Measurements from ENCODE around the gene AP1AR. TPM values are rescaled to one million over a fixed set of nuclear protein-coding genes. Genes with fewer than 3 reads are reported as not detected.

Gene AP1AR
- total RNA-seq, 1 experiment from 2014 or later, result 27.6 TPM

DNA sequence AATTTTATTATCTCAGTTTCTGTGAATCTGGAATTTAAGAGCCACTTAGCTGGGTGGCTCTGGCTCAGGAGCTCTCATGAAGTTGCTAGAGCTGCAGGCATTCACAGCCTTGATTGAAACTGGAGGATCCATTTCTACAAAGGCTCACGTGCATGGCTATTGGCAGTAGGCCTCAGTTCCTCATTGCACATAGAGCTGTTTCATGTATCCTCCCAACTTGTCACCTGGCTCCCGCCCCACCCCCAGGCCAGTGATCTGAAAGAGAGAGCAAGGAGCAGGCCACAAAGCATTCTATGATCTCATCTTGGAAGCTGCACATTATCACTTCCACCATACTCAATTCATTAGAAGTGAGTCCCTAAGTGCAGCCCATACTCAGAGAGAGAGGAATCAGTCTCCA, 18.5 kb upstream of the AP1AR start:
- Histone ChIP-seq H3K4me3 (no peak overlapping the region), H2AFZ (no peak overlapping the region), H3K27ac (no peak overlapping the region), H3F3A (ENCODE audit: insufficient read depth, low read depth) (no peaks in the 10 kb centered on the region), H3K36me3 (ENCODE audit: low read depth) (no peaks in the 10 kb centered on the region), H3K4me1 (replicated peaks; ENCODE audit: insufficient read depth) (no peaks in the 10 kb centered on the region), H3K4me2 (no peak overlapping the region), H4K20me1 (ENCODE audit: insufficient read depth) (no peaks in the 10 kb centered on the region), H3K27me3 (ENCODE audit: insufficient read depth, low read depth) (no peaks in the 10 kb centered on the region), H3K79me2 (ENCODE audit: low read depth) (no peaks in the 10 kb centered on the region), H3K9me3 (ENCODE audit: insufficient read depth, low read depth) (no peaks in the 10 kb centered on the region), H3K9me2 (ENCODE audit: insufficient read depth) (no peaks in the 10 kb centered on the region; the same call in 1 of the 2 replicates)
- intact Hi-C loops (cut with micrococcal nuclease; ENCODE audit: unreplicated experiment), result no loop called here
- POLR2A ChIA-PET (ENCODE audit: unreplicated experiment), result no interaction called here
- DNase-seq, result no peak
- CTCF ChIA-PET, result no interaction called here
- no peak for TF ChIP-seq EZH2 (IDR thresholded peaks at IDR 0.05; ENCODE audit: low read depth)
- TF ChIP-seq, protein P1, sequence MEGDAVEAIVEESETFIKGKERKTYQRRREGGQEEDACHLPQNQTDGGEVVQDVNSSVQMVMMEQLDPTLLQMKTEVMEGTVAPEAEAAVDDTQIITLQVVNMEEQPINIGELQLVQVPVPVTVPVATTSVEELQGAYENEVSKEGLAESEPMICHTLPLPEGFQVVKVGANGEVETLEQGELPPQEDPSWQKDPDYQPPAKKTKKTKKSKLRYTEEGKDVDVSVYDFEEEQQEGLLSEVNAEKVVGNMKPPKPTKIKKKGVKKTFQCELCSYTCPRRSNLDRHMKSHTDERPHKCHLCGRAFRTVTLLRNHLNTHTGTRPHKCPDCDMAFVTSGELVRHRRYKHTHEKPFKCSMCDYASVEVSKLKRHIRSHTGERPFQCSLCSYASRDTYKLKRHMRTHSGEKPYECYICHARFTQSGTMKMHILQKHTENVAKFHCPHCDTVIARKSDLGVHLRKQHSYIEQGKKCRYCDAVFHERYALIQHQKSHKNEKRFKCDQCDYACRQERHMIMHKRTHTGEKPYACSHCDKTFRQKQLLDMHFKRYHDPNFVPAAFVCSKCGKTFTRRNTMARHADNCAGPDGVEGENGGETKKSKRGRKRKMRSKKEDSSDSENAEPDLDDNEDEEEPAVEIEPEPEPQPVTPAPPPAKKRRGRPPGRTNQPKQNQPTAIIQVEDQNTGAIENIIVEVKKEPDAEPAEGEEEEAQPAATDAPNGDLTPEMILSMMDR (conservative IDR thresholded peaks at IDR 0.05), result no peak
- BruUV-seq (replicated peaks), result no TSS peak

DNA sequence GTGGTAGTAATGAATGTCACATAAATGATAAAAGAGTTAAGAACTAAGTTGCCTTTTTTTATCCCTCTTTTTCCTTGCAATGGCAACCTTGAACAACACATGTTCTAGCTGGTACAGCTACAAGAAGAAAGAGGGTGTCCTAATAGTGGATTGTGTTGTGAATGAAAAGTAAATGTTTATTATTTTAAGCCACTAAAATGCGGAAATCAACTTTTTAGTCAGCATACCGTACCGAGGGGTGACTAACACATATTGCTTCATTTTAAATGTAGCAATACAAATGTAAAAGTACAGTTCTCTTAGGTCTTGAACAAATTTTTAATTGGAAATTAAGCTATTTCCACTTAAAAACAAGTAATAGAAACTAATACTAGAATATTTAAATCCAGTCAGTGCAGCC, 17.7 kb upstream of the AP1AR start:
- no peaks in the 10 kb centered on the region for H3K36me3 ChIP-seq (ENCODE audit: low read depth)
- no peak overlapping the region for H3K4me3 ChIP-seq
- H3K4me1 ChIP-seq (replicated peaks; ENCODE audit: insufficient read depth), result no peaks in the 10 kb centered on the region
- POLR2A ChIA-PET (ENCODE audit: unreplicated experiment), result no interaction called here
- H3K27ac ChIP-seq, result peak overlapping the region; percentile 22
- no peak for DNase-seq
- CTCF ChIA-PET, result interaction anchor here (0.6 kb wide), 1 partner anchor 12 kb away, joined by 4 read pairs; no protein-coding TSS in a partner anchor
- no peaks in the 10 kb centered on the region for H4K20me1 ChIP-seq (ENCODE audit: insufficient read depth)
- H3K9me2 ChIP-seq (ENCODE audit: insufficient read depth), result no peaks in the 10 kb centered on the region; the same call in 1 of the 2 replicates
- no peaks in the 10 kb centered on the region for H3K27me3 ChIP-seq (ENCODE audit: insufficient read depth, low read depth)
- intact Hi-C loops (cut with micrococcal nuclease; ENCODE audit: unreplicated experiment), result loop anchor here (1.0 to 2.0 kb wide), 2 partner anchors 21 to 309 kb away; no protein-coding TSS in a partner anchor
- H3F3A ChIP-seq (ENCODE audit: insufficient read depth, low read depth), result no peaks in the 10 kb centered on the region
- H3K4me2 ChIP-seq, result peak overlapping the region; percentile 1; the same call in 1 of the 2 replicates
- no peak for TF ChIP-seq EZH2 (IDR thresholded peaks at IDR 0.05; ENCODE audit: low read depth)
- TF ChIP-seq, protein P1 (conservative IDR thresholded peaks at IDR 0.05), result no peak
- no peaks in the 10 kb centered on the region for H3K79me2 ChIP-seq (ENCODE audit: low read depth)
- H3K9me3 ChIP-seq (ENCODE audit: insufficient read depth, low read depth), result no peaks in the 10 kb centered on the region
- no TSS peak for BruUV-seq (replicated peaks)
- no peak overlapping the region for H2AFZ ChIP-seq

DNA sequence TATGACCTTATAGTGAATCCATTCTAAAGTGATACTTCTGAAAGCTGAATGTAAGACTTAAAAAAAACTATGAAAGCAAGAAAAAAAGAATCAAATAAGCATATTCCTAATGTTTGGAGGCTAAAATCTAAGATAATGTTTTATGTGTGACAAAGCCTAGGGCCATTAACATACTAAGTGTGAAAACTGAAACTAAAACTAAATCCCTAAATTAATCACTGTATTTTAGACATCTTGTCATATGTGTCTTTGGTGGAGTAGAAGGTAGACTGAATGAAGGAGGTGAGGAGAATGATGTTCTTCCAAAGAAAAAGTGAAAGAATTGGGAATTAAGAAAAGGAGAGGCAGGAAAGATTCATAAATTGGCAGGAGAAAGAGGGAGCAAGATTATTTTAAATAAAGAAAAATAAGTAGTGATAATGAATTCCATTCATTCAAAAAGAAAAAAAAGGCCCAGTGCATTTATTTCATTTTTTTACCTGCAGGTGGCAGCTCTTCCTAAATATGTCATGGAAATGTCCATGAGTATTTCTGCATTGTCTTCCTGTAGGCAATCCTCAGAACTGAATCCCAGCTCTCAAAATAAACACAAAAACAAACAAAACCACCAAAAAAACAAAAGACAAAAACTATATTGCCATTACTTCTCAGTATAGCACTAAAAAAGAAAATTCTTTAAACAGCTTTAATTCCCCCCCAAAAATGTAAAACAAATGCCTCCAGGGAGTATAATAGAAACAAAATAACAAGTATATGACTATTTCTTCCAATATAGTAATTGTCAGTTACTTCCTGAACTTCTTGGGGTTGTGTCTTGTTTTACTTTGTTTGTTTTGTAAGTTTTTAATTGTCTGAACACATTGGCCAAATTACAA, 17.0 kb upstream of the AP1AR start:
- Histone ChIP-seq H3K36me3 (ENCODE audit: low read depth) (no peaks in the 10 kb centered on the region), H3K27me3 (ENCODE audit: insufficient read depth, low read depth) (no peaks in the 10 kb centered on the region), H3K4me1 (replicated peaks; ENCODE audit: insufficient read depth) (no peaks in the 10 kb centered on the region), H3F3A (ENCODE audit: insufficient read depth, low read depth) (no peaks in the 10 kb centered on the region), H3K79me2 (ENCODE audit: low read depth) (no peaks in the 10 kb centered on the region), H3K4me2 (peak overlapping the region; percentile 1; the same call in 1 of the 2 replicates), H3K27ac (peak overlapping the region; percentile 22), H3K4me3 (no peak overlapping the region), H3K9me3 (ENCODE audit: insufficient read depth, low read depth) (no peaks in the 10 kb centered on the region), H3K9me2 (ENCODE audit: insufficient read depth) (no peaks in the 10 kb centered on the region; the same call in 1 of the 2 replicates), H4K20me1 (ENCODE audit: insufficient read depth) (no peaks in the 10 kb centered on the region), H2AFZ (no peak overlapping the region)
- intact Hi-C loops (cut with micrococcal nuclease; ENCODE audit: unreplicated experiment), result loop anchor here (1.0 to 2.0 kb wide), 2 partner anchors 21 to 308 kb away; no protein-coding TSS in a partner anchor
- CTCF ChIA-PET, result interaction anchor here (0.6 kb wide), 1 partner anchor 11 kb away, joined by 4 read pairs; no protein-coding TSS in a partner anchor
- TF ChIP-seq EZH2 (IDR thresholded peaks at IDR 0.05; ENCODE audit: low read depth), result no peak
- TF ChIP-seq, protein P1 (conservative IDR thresholded peaks at IDR 0.05), result peak; percentile 65; the same call in 1 of the 2 replicates
- POLR2A ChIA-PET (ENCODE audit: unreplicated experiment), result interaction anchor here (0.6 to 0.7 kb wide), 2 partner anchors 13 to 17 kb away, joined by 3 to 5 read pairs; partner anchors contain the start of gene AP1AR
- BruUV-seq (replicated peaks), result no TSS peak
- peak in 1 of 2 experiments; percentile 43 for DNase-seq

Data from PC-9 (cell line).